Measurements from ENCODE around the gene ANK2.

Gene ANK2

GRCh38 chr4:113292371-113293042, 243.1 kb downstream of the ANK2 start:
- Histone ChIP-seq H3K4me2 (ENCODE audit: insufficient read depth, low read length) (no peak overlapping the region), H3K27ac (ENCODE audit: low read length) (no peak overlapping the region), H3K27me3 (ENCODE audit: insufficient read depth, low read length, poor library complexity) (no peaks in the 10 kb centered on the region), H2AFZ (ENCODE audit: low read depth, low read length) (no peak overlapping the region), H3K9me3 (ENCODE audit: insufficient read depth, low read length, severe bottlenecking) (no peaks in the 10 kb centered on the region), H3K36me3 (ENCODE audit: insufficient read depth, low read length) (no peaks in the 10 kb centered on the region), H3K9ac (ENCODE audit: low read depth, low read length) (no peak overlapping the region), H3K79me2 (ENCODE audit: insufficient read depth, low read length) (no peaks in the 10 kb centered on the region), H3K4me1 (ENCODE audit: insufficient read depth, low read length) (no peaks in the 10 kb centered on the region), H3K4me3 (ENCODE audit: low read depth in 1 of 2, low read length in 2 of 2) (no peak overlapping the region), H4K20me1 (ENCODE audit: insufficient read depth, low read length) (no peaks in the 10 kb centered on the region)
- no peak for DNase-seq
- TF ChIP-seq EZH2 (IDR thresholded peaks at IDR 0.05; ENCODE audit: borderline replicate concordance, low read depth, low read length, severe bottlenecking) (no peak), CTCF (IDR thresholded peaks at IDR 0.05; ENCODE audit: borderline replicate concordance, extremely low read depth, low read length, poor library complexity, severe bottlenecking) (no peak)
- no peak for ATAC-seq (ENCODE audit: insufficient read depth, low read depth)

GRCh38 chr4:113293043-113293560, 243.6 kb downstream of the ANK2 start:
- no peaks in the 10 kb centered on the region for H3K9me3 ChIP-seq (ENCODE audit: insufficient read depth, low read length, severe bottlenecking)
- H3K4me3 ChIP-seq (ENCODE audit: low read depth in 1 of 2, low read length in 2 of 2), result no peak overlapping the region
- no peak overlapping the region for H3K4me2 ChIP-seq (ENCODE audit: insufficient read depth, low read length)
- ATAC-seq (ENCODE audit: insufficient read depth, low read depth) (no peak), DNase-seq (no peak)
- no peaks in the 10 kb centered on the region for H3K27me3 ChIP-seq (ENCODE audit: insufficient read depth, low read length, poor library complexity)
- H3K36me3 ChIP-seq (ENCODE audit: insufficient read depth, low read length), result no peaks in the 10 kb centered on the region
- H3K9ac ChIP-seq (ENCODE audit: low read depth, low read length), result no peak overlapping the region
- H4K20me1 ChIP-seq (ENCODE audit: insufficient read depth, low read length), result no peaks in the 10 kb centered on the region
- H3K27ac ChIP-seq (ENCODE audit: low read length), result no peak overlapping the region
- H2AFZ ChIP-seq (ENCODE audit: low read depth, low read length), result no peak overlapping the region; the same call in 1 of the 2 replicates
- TF ChIP-seq EZH2 (IDR thresholded peaks at IDR 0.05; ENCODE audit: borderline replicate concordance, low read depth, low read length, severe bottlenecking) (no peak), CTCF (IDR thresholded peaks at IDR 0.05; ENCODE audit: borderline replicate concordance, extremely low read depth, low read length, poor library complexity, severe bottlenecking) (no peak)
- H3K4me1 ChIP-seq (ENCODE audit: insufficient read depth, low read length), result no peaks in the 10 kb centered on the region
- no peaks in the 10 kb centered on the region for H3K79me2 ChIP-seq (ENCODE audit: insufficient read depth, low read length)

GRCh38 chr4:113293674-113294073, 244.2 kb downstream of the ANK2 start:
- Histone ChIP-seq H3K9me3 (ENCODE audit: insufficient read depth, low read length, severe bottlenecking) (no peaks in the 10 kb centered on the region), H3K4me3 (ENCODE audit: low read depth in 1 of 2, low read length in 2 of 2) (no peak overlapping the region), H3K36me3 (ENCODE audit: insufficient read depth, low read length) (no peaks in the 10 kb centered on the region), H2AFZ (ENCODE audit: low read depth, low read length) (no peak overlapping the region), H3K79me2 (ENCODE audit: insufficient read depth, low read length) (no peaks in the 10 kb centered on the region), H3K9ac (ENCODE audit: low read depth, low read length) (no peak overlapping the region), H4K20me1 (ENCODE audit: insufficient read depth, low read length) (no peaks in the 10 kb centered on the region), H3K4me2 (ENCODE audit: insufficient read depth, low read length) (no peak overlapping the region), H3K27ac (ENCODE audit: low read length) (no peak overlapping the region), H3K27me3 (ENCODE audit: insufficient read depth, low read length, poor library complexity) (no peaks in the 10 kb centered on the region), H3K4me1 (ENCODE audit: insufficient read depth, low read length) (no peaks in the 10 kb centered on the region)
- DNase-seq, result no peak
- TF ChIP-seq EZH2 (IDR thresholded peaks at IDR 0.05; ENCODE audit: borderline replicate concordance, low read depth, low read length, severe bottlenecking), result no peak
- no peak for TF ChIP-seq CTCF (IDR thresholded peaks at IDR 0.05; ENCODE audit: borderline replicate concordance, extremely low read depth, low read length, poor library complexity, severe bottlenecking)
- no peak for ATAC-seq (ENCODE audit: insufficient read depth, low read depth)
